Esophagus squamous epithelium (tissue), 4 donors: ENCODE results near the gene TFEB.

Experiments
- CTCF ChIP-seq, 6 experiments: fragments of 450-650 bp in 4 of 6; fragments of 200-600 bp in 2 of 6; sonication (generic) in 2 of 6; IDR thresholded peaks; one replicate each; pipeline ENCODE4 v1.5.1; 2016 to 2019; ENCODE audit warnings: antibody characterized with exemption in 6 of 6, mild to moderate bottlenecking in 4 of 6, moderate library complexity in 4 of 6
- POLR2A ChIP-seq, 4 donors: fragments of 450-650 bp; IDR thresholded peaks; one replicate each; pipeline ENCODE4 v1.6.1; 2017; ENCODE audit warnings: antibody characterized with exemption in 4 of 4, mild to moderate bottlenecking in 4 of 4, moderate library complexity in 3 of 4

- TF ChIP-seq CTCF (IDR thresholded peaks at IDR 0.05) (no peak), POLR2A (IDR thresholded peaks at IDR 0.05) (no peak)
Observed at GRCh38 chr6:41690541-41691330, 44.7 kb downstream of the TFEB start.
